ENCODE results near the gene PTPN2. TPM values are rescaled to one million over a fixed set of nuclear protein-coding genes. Genes with fewer than 3 reads are reported as not detected.

PTPN2 gene
- polyA plus RNA-seq, 1 donor from 2014 or later, result 45.7 TPM

DNA sequence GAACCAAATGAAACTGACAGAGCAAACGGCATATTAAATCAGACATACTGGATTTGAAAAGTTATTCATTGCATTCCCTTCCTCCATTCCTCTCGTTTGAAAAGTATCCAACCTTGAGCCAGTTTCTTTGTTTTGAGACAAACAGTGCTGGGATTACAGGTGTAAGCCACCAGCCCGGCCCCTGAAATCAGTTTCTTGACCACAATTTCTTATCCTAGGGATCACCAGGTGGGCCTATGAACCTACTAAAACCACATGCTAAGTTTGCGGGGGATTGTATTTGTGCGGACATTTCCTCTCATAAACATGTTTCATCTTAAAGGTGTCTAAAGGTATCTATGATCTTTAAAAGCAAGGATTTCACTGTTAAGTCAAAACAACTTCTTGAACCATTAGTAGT lies 11.6 kb downstream of the PTPN2 start:
- H3K79me2 ChIP-seq (replicated peaks; ENCODE audit: insufficient read depth, low read length), result peaks cover 4% of the 10 kb centered on the region
- no peaks in the 10 kb centered on the region for H3K9me3 ChIP-seq (ENCODE audit: low read length)
- no peaks in the 10 kb centered on the region for H3K36me3 ChIP-seq (ENCODE audit: insufficient read depth, low read length)
- no peaks in the 10 kb centered on the region for H3K9me2 ChIP-seq (ENCODE audit: insufficient read depth, low read length)
- H4K20me1 ChIP-seq (ENCODE audit: insufficient read depth), result no peaks in the 10 kb centered on the region
- no peak overlapping the region for H3K4me3 ChIP-seq (ENCODE audit: low read length)
- H3K27ac ChIP-seq (ENCODE audit: low read length), result no peak overlapping the region
- no peaks in the 10 kb centered on the region for H3F3A ChIP-seq (ENCODE audit: insufficient read depth, low read length, poor library complexity, severe bottlenecking)
- no peaks in the 10 kb centered on the region for H3K27me3 ChIP-seq (ENCODE audit: insufficient read depth, low read depth, low read length)
- H3K9ac ChIP-seq (ENCODE audit: low read length), result no peak overlapping the region
- no peak for TF ChIP-seq SMC3 (conservative IDR thresholded peaks at IDR 0.05; ENCODE audit: poor library complexity)
- TF ChIP-seq, protein P1, sequence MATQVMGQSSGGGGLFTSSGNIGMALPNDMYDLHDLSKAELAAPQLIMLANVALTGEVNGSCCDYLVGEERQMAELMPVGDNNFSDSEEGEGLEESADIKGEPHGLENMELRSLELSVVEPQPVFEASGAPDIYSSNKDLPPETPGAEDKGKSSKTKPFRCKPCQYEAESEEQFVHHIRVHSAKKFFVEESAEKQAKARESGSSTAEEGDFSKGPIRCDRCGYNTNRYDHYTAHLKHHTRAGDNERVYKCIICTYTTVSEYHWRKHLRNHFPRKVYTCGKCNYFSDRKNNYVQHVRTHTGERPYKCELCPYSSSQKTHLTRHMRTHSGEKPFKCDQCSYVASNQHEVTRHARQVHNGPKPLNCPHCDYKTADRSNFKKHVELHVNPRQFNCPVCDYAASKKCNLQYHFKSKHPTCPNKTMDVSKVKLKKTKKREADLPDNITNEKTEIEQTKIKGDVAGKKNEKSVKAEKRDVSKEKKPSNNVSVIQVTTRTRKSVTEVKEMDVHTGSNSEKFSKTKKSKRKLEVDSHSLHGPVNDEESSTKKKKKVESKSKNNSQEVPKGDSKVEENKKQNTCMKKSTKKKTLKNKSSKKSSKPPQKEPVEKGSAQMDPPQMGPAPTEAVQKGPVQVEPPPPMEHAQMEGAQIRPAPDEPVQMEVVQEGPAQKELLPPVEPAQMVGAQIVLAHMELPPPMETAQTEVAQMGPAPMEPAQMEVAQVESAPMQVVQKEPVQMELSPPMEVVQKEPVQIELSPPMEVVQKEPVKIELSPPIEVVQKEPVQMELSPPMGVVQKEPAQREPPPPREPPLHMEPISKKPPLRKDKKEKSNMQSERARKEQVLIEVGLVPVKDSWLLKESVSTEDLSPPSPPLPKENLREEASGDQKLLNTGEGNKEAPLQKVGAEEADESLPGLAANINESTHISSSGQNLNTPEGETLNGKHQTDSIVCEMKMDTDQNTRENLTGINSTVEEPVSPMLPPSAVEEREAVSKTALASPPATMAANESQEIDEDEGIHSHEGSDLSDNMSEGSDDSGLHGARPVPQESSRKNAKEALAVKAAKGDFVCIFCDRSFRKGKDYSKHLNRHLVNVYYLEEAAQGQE (IDR thresholded peaks at IDR 0.05; ENCODE audit: borderline replicate concordance), result no peak
- TF ChIP-seq TAF1 (IDR thresholded peaks at IDR 0.05; ENCODE audit: low read depth), result no peak
- TF ChIP-seq, protein P2, sequence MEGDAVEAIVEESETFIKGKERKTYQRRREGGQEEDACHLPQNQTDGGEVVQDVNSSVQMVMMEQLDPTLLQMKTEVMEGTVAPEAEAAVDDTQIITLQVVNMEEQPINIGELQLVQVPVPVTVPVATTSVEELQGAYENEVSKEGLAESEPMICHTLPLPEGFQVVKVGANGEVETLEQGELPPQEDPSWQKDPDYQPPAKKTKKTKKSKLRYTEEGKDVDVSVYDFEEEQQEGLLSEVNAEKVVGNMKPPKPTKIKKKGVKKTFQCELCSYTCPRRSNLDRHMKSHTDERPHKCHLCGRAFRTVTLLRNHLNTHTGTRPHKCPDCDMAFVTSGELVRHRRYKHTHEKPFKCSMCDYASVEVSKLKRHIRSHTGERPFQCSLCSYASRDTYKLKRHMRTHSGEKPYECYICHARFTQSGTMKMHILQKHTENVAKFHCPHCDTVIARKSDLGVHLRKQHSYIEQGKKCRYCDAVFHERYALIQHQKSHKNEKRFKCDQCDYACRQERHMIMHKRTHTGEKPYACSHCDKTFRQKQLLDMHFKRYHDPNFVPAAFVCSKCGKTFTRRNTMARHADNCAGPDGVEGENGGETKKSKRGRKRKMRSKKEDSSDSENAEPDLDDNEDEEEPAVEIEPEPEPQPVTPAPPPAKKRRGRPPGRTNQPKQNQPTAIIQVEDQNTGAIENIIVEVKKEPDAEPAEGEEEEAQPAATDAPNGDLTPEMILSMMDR (IDR thresholded peaks at IDR 0.05; ENCODE audit: poor library complexity, severe bottlenecking), result no peak
- no peak for TF ChIP-seq POLR2AphosphoS5 (IDR thresholded peaks at IDR 0.05)
- TF ChIP-seq RAD21 (conservative IDR thresholded peaks at IDR 0.05), result no peak
- TF ChIP-seq EZH2 (IDR thresholded peaks at IDR 0.05; ENCODE audit: borderline replicate concordance, insufficient read depth, low read length, poor library complexity, severe bottlenecking), result no peak
- no peak for TF ChIP-seq EP300 (conservative IDR thresholded peaks at IDR 0.05; ENCODE audit: poor library complexity, severe bottlenecking)
- TF ChIP-seq MXI1 (conservative IDR thresholded peaks at IDR 0.05; ENCODE audit: poor library complexity, severe bottlenecking), result no peak
- H2AFZ ChIP-seq (ENCODE audit: low read depth, low read length), result no peak overlapping the region
- H3K4me2 ChIP-seq (ENCODE audit: low read length), result no peak overlapping the region

DNA sequence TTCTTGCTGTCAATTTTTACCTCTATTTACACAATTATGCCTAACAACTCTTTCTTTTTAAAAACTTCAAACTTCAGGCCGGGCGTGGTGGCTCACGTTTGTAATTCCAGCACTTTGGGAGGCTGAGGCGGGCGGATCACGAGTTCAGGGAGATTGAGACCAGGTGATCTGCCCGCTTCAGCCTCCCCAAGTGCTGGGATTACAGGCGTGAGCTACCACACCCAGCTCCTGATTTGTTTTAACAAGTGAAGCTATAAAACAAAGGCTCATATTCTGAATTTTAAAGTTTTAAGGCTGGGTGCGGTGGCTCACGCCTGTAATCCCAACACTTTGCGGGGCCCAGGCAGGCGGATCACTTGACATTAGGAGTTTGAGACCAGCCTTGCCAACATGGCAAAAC lies 15.5 kb downstream of the PTPN2 start:
- Histone ChIP-seq H3K9me2 (ENCODE audit: insufficient read depth, low read length) (no peaks in the 10 kb centered on the region), H3K4me3 (ENCODE audit: low read length) (no peak overlapping the region), H3K79me2 (replicated peaks; ENCODE audit: insufficient read depth, low read length) (no peaks in the 10 kb centered on the region), H4K20me1 (ENCODE audit: insufficient read depth) (no peaks in the 10 kb centered on the region), H2AFZ (ENCODE audit: low read depth, low read length) (no peak overlapping the region), H3K4me2 (ENCODE audit: low read length) (no peak overlapping the region), H3K27ac (ENCODE audit: low read length) (no peak overlapping the region), H3K9ac (ENCODE audit: low read length) (no peak overlapping the region), H3F3A (ENCODE audit: insufficient read depth, low read length, poor library complexity, severe bottlenecking) (no peaks in the 10 kb centered on the region), H3K9me3 (ENCODE audit: low read length) (no peaks in the 10 kb centered on the region), H3K36me3 (ENCODE audit: insufficient read depth, low read length) (no peaks in the 10 kb centered on the region), H3K27me3 (ENCODE audit: insufficient read depth, low read depth, low read length) (no peaks in the 10 kb centered on the region)
- TF ChIP-seq EP300 (conservative IDR thresholded peaks at IDR 0.05; ENCODE audit: poor library complexity, severe bottlenecking) (no peak), MXI1 (conservative IDR thresholded peaks at IDR 0.05; ENCODE audit: poor library complexity, severe bottlenecking) (no peak)

Measured in neural cell (in vitro differentiated cells).